Activated CD4-positive, alpha-beta memory T cell treated with anti-CD3 and anti-CD28 coated beads for 36 hours (primary cell): ENCODE data around the gene AVL9. TPM values are rescaled to one million over a fixed set of nuclear protein-coding genes. Genes with fewer than 3 reads are reported as not detected.

Experiments used
- CTCF ChIA-PET: fragments of 350-600 bp; sonication (Branson Sonifier 250); formaldehyde crosslinking; loops from one replicate; lab custom pipeline; 2021; ENCODE audit warnings: antibody characterized with exemption, inconsistent platforms; lab: Charles Lee
- POLR2A ChIA-PET: fragments of 350-600 bp; sonication (Branson Sonifier 250); formaldehyde crosslinking; loops from one replicate; lab custom pipeline; 2021; ENCODE audit warnings: antibody characterized with exemption; lab: Charles Lee
- DNase-seq: peaks from one replicate; pipeline ENCODE4 v3.0.0-alpha.2; 2020
- H3K27ac Mint-ChIP-seq: one replicate; pipeline ENCODE4 v1.8.0; 2021; ENCODE audit warnings: mixed read lengths
- H3K27me3 Mint-ChIP-seq: one replicate; pipeline ENCODE4 v1.8.0; 2021; ENCODE audit warnings: mixed read lengths
- H3K36me3 Mint-ChIP-seq: one replicate; pipeline ENCODE4 v1.8.0; 2021; ENCODE audit warnings: mixed read lengths
- H3K4me1 Mint-ChIP-seq: one replicate; pipeline ENCODE4 v1.8.0; 2021; ENCODE audit warnings: low read depth, mixed read lengths
- H3K4me3 Mint-ChIP-seq: one replicate; pipeline ENCODE4 v1.8.0; 2021; ENCODE audit warnings: mild to moderate bottlenecking, mixed read lengths
- H3K9me3 Mint-ChIP-seq: one replicate; pipeline ENCODE4 v1.8.0; 2021; ENCODE audit warnings: mixed read lengths
- intact Hi-C: fragments of 100-400 bp; cut with micrococcal nuclease; formaldehyde crosslinking; loops from one replicate; pipeline ENCODE4 v1.15.1; 2023
- total RNA-seq, 2 experiments: library from RNA; stranded (reverse); gene quantifications; one replicate each; pipeline ENCODE4 v1.2.3, GENCODE V29; 2021

The AVL9 gene
- total RNA-seq, 2 experiments from 2014 or later = 39.6 to 44.2 TPM

- intact Hi-C loops = no loop called here
- peaks cover 40% of the 10 kb centered on the region for H3K4me1 Mint-ChIP-seq
- H3K36me3 Mint-ChIP-seq = peaks cover 50% of the 10 kb centered on the region
- H3K4me3 Mint-ChIP-seq = no peak overlapping the region
- H3K9me3 Mint-ChIP-seq = peaks cover 39% of the 10 kb centered on the region
- H3K27me3 Mint-ChIP-seq = no peaks in the 10 kb centered on the region
- ChIA-PET CTCF (interaction anchor here (0.6 kb wide), 1 partner anchor 414 kb away, joined by 3 read pairs; no protein-coding TSS in a partner anchor), POLR2A (no interaction called here)
- no peak overlapping the region for H3K27ac Mint-ChIP-seq
- no peak for DNase-seq
Measured at GRCh38 chr7:32518534-32519140, 23.3 kb downstream of the AVL9 start.

GRCh38 chr7:32519763-32520162 lies 24.5 kb downstream of the AVL9 start:
- Mint-ChIP-seq H3K4me1 (peaks cover 29% of the 10 kb centered on the region), H3K4me3 (no peak overlapping the region), H3K36me3 (peaks cover 44% of the 10 kb centered on the region), H3K9me3 (peaks cover 39% of the 10 kb centered on the region), H3K27me3 (no peaks in the 10 kb centered on the region), H3K27ac (peak overlapping the region; percentile 7)
- ChIA-PET CTCF (no interaction called here), POLR2A (no interaction called here)
- intact Hi-C loops = no loop called here
- peak; percentile 20 for DNase-seq

GRCh38 chr7:32522746-32523530 lies 27.6 kb downstream of the AVL9 start:
- H3K36me3 Mint-ChIP-seq = peaks cover 26% of the 10 kb centered on the region
- no peak overlapping the region for H3K27ac Mint-ChIP-seq
- intact Hi-C loops = no loop called here
- H3K4me3 Mint-ChIP-seq = no peak overlapping the region
- DNase-seq = no peak
- ChIA-PET CTCF (no interaction called here), POLR2A (no interaction called here)
- H3K9me3 Mint-ChIP-seq = peaks cover 30% of the 10 kb centered on the region
- no peaks in the 10 kb centered on the region for H3K27me3 Mint-ChIP-seq
- H3K4me1 Mint-ChIP-seq = peaks cover 11% of the 10 kb centered on the region

- Mint-ChIP-seq H3K27me3 (no peaks in the 10 kb centered on the region), H3K4me3 (no peak overlapping the region), H3K4me1 (peaks cover 10% of the 10 kb centered on the region), H3K27ac (no peak overlapping the region), H3K36me3 (peaks cover 25% of the 10 kb centered on the region), H3K9me3 (peaks cover 22% of the 10 kb centered on the region)
- POLR2A ChIA-PET = no interaction called here
- CTCF ChIA-PET = no interaction called here
- DNase-seq = no peak
- intact Hi-C loops = no loop called here
Measured at GRCh38 chr7:32524631-32525030, 29.3 kb downstream of the AVL9 start.

- ChIA-PET CTCF (no interaction called here), POLR2A (no interaction called here)
- Mint-ChIP-seq H3K4me1 (peaks cover 5% of the 10 kb centered on the region), H3K9me3 (peaks cover 10% of the 10 kb centered on the region), H3K27me3 (no peaks in the 10 kb centered on the region), H3K27ac (no peak overlapping the region), H3K4me3 (no peak overlapping the region), H3K36me3 (peaks cover 16% of the 10 kb centered on the region)
- no peak for DNase-seq
- intact Hi-C loops = no loop called here
Measured at GRCh38 chr7:32525839-32526238, 30.6 kb downstream of the AVL9 start.

GRCh38 chr7:32531402-32531801 lies 36.1 kb downstream of the AVL9 start:
- H3K4me1 Mint-ChIP-seq = peaks cover 19% of the 10 kb centered on the region
- H3K4me3 Mint-ChIP-seq = no peak overlapping the region
- ChIA-PET POLR2A (no interaction called here), CTCF (no interaction called here)
- H3K9me3 Mint-ChIP-seq = no peaks in the 10 kb centered on the region
- intact Hi-C loops = no loop called here
- H3K36me3 Mint-ChIP-seq = peaks cover 2% of the 10 kb centered on the region
- H3K27me3 Mint-ChIP-seq = no peaks in the 10 kb centered on the region
- H3K27ac Mint-ChIP-seq = no peak overlapping the region
- DNase-seq = no peak

- ChIA-PET CTCF (interaction anchor here (0.6 kb wide), 1 partner anchor 507 kb away, joined by 3 read pairs; no protein-coding TSS in a partner anchor), POLR2A (no interaction called here)
- no peak overlapping the region for H3K4me3 Mint-ChIP-seq
- peaks cover 22% of the 10 kb centered on the region for H3K4me1 Mint-ChIP-seq
- no peak overlapping the region for H3K27ac Mint-ChIP-seq
- no peaks in the 10 kb centered on the region for H3K9me3 Mint-ChIP-seq
- intact Hi-C loops = no loop called here
- peaks cover 2% of the 10 kb centered on the region for H3K36me3 Mint-ChIP-seq
- H3K27me3 Mint-ChIP-seq = no peaks in the 10 kb centered on the region
- DNase-seq = no peak
Measured at GRCh38 chr7:32532086-32532485, 36.8 kb downstream of the AVL9 start.

GRCh38 chr7:32532716-32533115 lies 37.4 kb downstream of the AVL9 start:
- POLR2A ChIA-PET = no interaction called here
- H3K4me1 Mint-ChIP-seq = peaks cover 22% of the 10 kb centered on the region
- CTCF ChIA-PET = no interaction called here
- peaks cover 2% of the 10 kb centered on the region for H3K36me3 Mint-ChIP-seq
- H3K4me3 Mint-ChIP-seq = no peak overlapping the region
- DNase-seq = no peak
- intact Hi-C loops = no loop called here
- no peaks in the 10 kb centered on the region for H3K27me3 Mint-ChIP-seq
- no peaks in the 10 kb centered on the region for H3K9me3 Mint-ChIP-seq
- no peak overlapping the region for H3K27ac Mint-ChIP-seq

GRCh38 chr7:32533276-32534029 lies 38.2 kb downstream of the AVL9 start:
- intact Hi-C loops = no loop called here
- H3K4me3 Mint-ChIP-seq = no peak overlapping the region
- ChIA-PET CTCF (no interaction called here), POLR2A (no interaction called here)
- H3K27me3 Mint-ChIP-seq = no peaks in the 10 kb centered on the region
- no peaks in the 10 kb centered on the region for H3K9me3 Mint-ChIP-seq
- peaks cover 17% of the 10 kb centered on the region for H3K4me1 Mint-ChIP-seq
- H3K36me3 Mint-ChIP-seq = peaks cover 2% of the 10 kb centered on the region
- no peak for DNase-seq
- no peak overlapping the region for H3K27ac Mint-ChIP-seq

GRCh38 chr7:32535162-32535702 lies 39.9 kb downstream of the AVL9 start:
- no peak overlapping the region for H3K27ac Mint-ChIP-seq

GRCh38 chr7:32536016-32536415 lies 40.7 kb downstream of the AVL9 start:
- intact Hi-C loops = no loop called here
- peaks cover 4% of the 10 kb centered on the region for H3K36me3 Mint-ChIP-seq
- ChIA-PET CTCF (no interaction called here), POLR2A (no interaction called here)
- peaks cover 28% of the 10 kb centered on the region for H3K4me1 Mint-ChIP-seq
- H3K4me3 Mint-ChIP-seq = no peak overlapping the region
- H3K27ac Mint-ChIP-seq = no peak overlapping the region
- no peak for DNase-seq
- H3K27me3 Mint-ChIP-seq = no peaks in the 10 kb centered on the region
- H3K9me3 Mint-ChIP-seq = no peaks in the 10 kb centered on the region

More at GRCh38 chr7:32535162-32535702, 39.9 kb downstream of the AVL9 start:
- ChIA-PET POLR2A (no interaction called here), CTCF (no interaction called here)
- Mint-ChIP-seq H3K27me3 (no peaks in the 10 kb centered on the region), H3K36me3 (peaks cover 2% of the 10 kb centered on the region), H3K4me3 (no peak overlapping the region), H3K4me1 (peaks cover 25% of the 10 kb centered on the region), H3K9me3 (no peaks in the 10 kb centered on the region)
- no peak for DNase-seq
- intact Hi-C loops = no loop called here

- DNase-seq = no peak
- H3K36me3 Mint-ChIP-seq = peaks cover 4% of the 10 kb centered on the region
- no peaks in the 10 kb centered on the region for H3K27me3 Mint-ChIP-seq
- no peak overlapping the region for H3K4me3 Mint-ChIP-seq
- POLR2A ChIA-PET = no interaction called here
- CTCF ChIA-PET = no interaction called here
- intact Hi-C loops = no loop called here
- no peak overlapping the region for H3K27ac Mint-ChIP-seq
- peaks cover 28% of the 10 kb centered on the region for H3K4me1 Mint-ChIP-seq
- H3K9me3 Mint-ChIP-seq = no peaks in the 10 kb centered on the region
Measured at GRCh38 chr7:32536585-32536984, 41.3 kb downstream of the AVL9 start.
